ENCODE measurements around the gene NR4A1. TPM values are rescaled to one million over a fixed set of nuclear protein-coding genes. Genes with fewer than 3 reads are reported as not detected.

The NR4A1 gene
- total RNA-seq: 51.0 and 52.8 TPM in 2 replicates
- long read RNA-seq, partial matches to known transcripts: 1 of 1 reads
- long read RNA-seq, other reads (novel, unspliced or antisense): 0 of 1 reads

- Mint-ChIP-seq H3K9me3 (no peaks in the 10 kb centered on the region), H3K27ac (ENCODE audit: unreplicated experiment) (peak within 1 kb of the TSS; percentile 94), H3K4me1 (peaks cover 46% of the 10 kb centered on the region), H3K4me3 (peak within 1 kb of the TSS; percentile 97), H3K27me3 (ENCODE audit: low read depth) (peaks cover 3% of the 10 kb centered on the region), H3K36me3 (ENCODE audit: low read depth) (no peaks in the 10 kb centered on the region)
- DNase-seq (ENCODE audit: low read depth, low spot score): peak; percentile 90
- TF ChIP-seq CTCF (conservative IDR thresholded peaks at IDR 0.05): no peak
Measured at GRCh38 chr12:52050758-52051541, at the start of gene NR4A1. TSS of gene NR4A1 (plus strand) at chr12:52051442. CDS start at chr12:52054329, 2,887 bp downstream.

GRCh38 chr12:52003016-52003550 lies 48.2 kb upstream of the NR4A1 start:
- peaks cover 40% of the 10 kb centered on the region for H3K27me3 Mint-ChIP-seq (ENCODE audit: low read depth)
- no peaks in the 10 kb centered on the region for H3K9me3 Mint-ChIP-seq
- no peak overlapping the region for H3K27ac Mint-ChIP-seq (ENCODE audit: unreplicated experiment)
- H3K4me3 Mint-ChIP-seq: peak overlapping the region; percentile 25
- H3K36me3 Mint-ChIP-seq (ENCODE audit: low read depth): peaks cover 6% of the 10 kb centered on the region
- H3K4me1 Mint-ChIP-seq: peaks cover 33% of the 10 kb centered on the region
- no peak for DNase-seq (ENCODE audit: low read depth, low spot score)
- no peak for TF ChIP-seq CTCF (conservative IDR thresholded peaks at IDR 0.05)

- no peaks in the 10 kb centered on the region for H3K9me3 Mint-ChIP-seq
- no peak for TF ChIP-seq CTCF (conservative IDR thresholded peaks at IDR 0.05)
- H3K4me1 Mint-ChIP-seq: peaks cover 38% of the 10 kb centered on the region
- peaks cover 6% of the 10 kb centered on the region for H3K36me3 Mint-ChIP-seq (ENCODE audit: low read depth)
- DNase-seq (ENCODE audit: low read depth, low spot score): no peak
- peaks cover 45% of the 10 kb centered on the region for H3K27me3 Mint-ChIP-seq (ENCODE audit: low read depth)
- peak overlapping the region; percentile 25 for H3K4me3 Mint-ChIP-seq
- H3K27ac Mint-ChIP-seq (ENCODE audit: unreplicated experiment): no peak overlapping the region
Measured at GRCh38 chr12:52003591-52003990, 47.7 kb upstream of the NR4A1 start.

- Mint-ChIP-seq H3K4me1 (peaks cover 40% of the 10 kb centered on the region), H3K27me3 (ENCODE audit: low read depth) (peaks cover 45% of the 10 kb centered on the region), H3K27ac (ENCODE audit: unreplicated experiment) (no peak overlapping the region), H3K36me3 (ENCODE audit: low read depth) (peaks cover 4% of the 10 kb centered on the region), H3K4me3 (peak overlapping the region; percentile 25), H3K9me3 (no peaks in the 10 kb centered on the region)
- peak; percentile 42 for DNase-seq (ENCODE audit: low read depth, low spot score)
- peak; percentile 67 for TF ChIP-seq CTCF (conservative IDR thresholded peaks at IDR 0.05)
Measured at GRCh38 chr12:52004042-52004648, 47.1 kb upstream of the NR4A1 start.

GRCh38 chr12:52005218-52005902 lies 45.9 kb upstream of the NR4A1 start:
- Mint-ChIP-seq H3K27me3 (ENCODE audit: low read depth) (peaks cover 48% of the 10 kb centered on the region), H3K36me3 (ENCODE audit: low read depth) (no peaks in the 10 kb centered on the region), H3K4me1 (peaks cover 47% of the 10 kb centered on the region), H3K9me3 (no peaks in the 10 kb centered on the region), H3K27ac (ENCODE audit: unreplicated experiment) (no peak overlapping the region), H3K4me3 (peak overlapping the region; percentile 95)
- no peak for TF ChIP-seq CTCF (conservative IDR thresholded peaks at IDR 0.05)
- no peak for DNase-seq (ENCODE audit: low read depth, low spot score)

All from neural crest cell (in vitro differentiated cells).